Neuronal stem cell (in vitro differentiated cells): ENCODE measurements around the gene MYH9.

Experiments used
- DNase-seq: peaks from one replicate; pipeline ENCODE4 v3.0.0-alpha.2; 2013; ENCODE audit warnings: low spot score
- H2AFZ ChIP-seq: one replicate; pipeline ENCODE4 v1.6.1; 2013; ENCODE audit warnings: mild to moderate bottlenecking, low read length, inconsistent platforms
- H2AK5ac ChIP-seq: 2 replicates; pipeline ENCODE4 v1.6.1; 2013; ENCODE audit warnings: low read depth, mild to moderate bottlenecking, inconsistent platforms, low read length, moderate library complexity, mixed read lengths
- H2BK120ac ChIP-seq: 2 replicates; pipeline ENCODE4 v1.6.1; 2013; ENCODE audit warnings: low read depth, mild to moderate bottlenecking, inconsistent platforms, low read length, moderate library complexity, mixed read lengths
- H2BK12ac ChIP-seq: one replicate; pipeline ENCODE4 v1.6.1; 2013; ENCODE audit warnings: low read length, inconsistent platforms
- H2BK15ac ChIP-seq: 2 replicates; pipeline ENCODE4 v1.6.1; 2013; ENCODE audit warnings: mild to moderate bottlenecking, low read length, inconsistent platforms, mixed read lengths
- H2BK5ac ChIP-seq: one replicate; pipeline ENCODE4 v1.6.1; 2013; ENCODE audit warnings: inconsistent platforms, mild to moderate bottlenecking, low read length, moderate library complexity
- H3K14ac ChIP-seq: one replicate; pipeline ENCODE4 v1.6.1; 2013; ENCODE audit warnings: low read length, inconsistent platforms
- H3K18ac ChIP-seq: 2 replicates; pipeline ENCODE4 v1.6.1; 2013; ENCODE audit warnings: low read length, inconsistent platforms
- H3K23ac ChIP-seq: 2 replicates; pipeline ENCODE4 v1.6.1; 2013; ENCODE audit warnings: low read depth, mild to moderate bottlenecking, mixed read lengths, low read length, inconsistent platforms; ENCODE audit not compliant: poor library complexity
- H3K27ac ChIP-seq: replicated peaks from 3 replicates; pipeline ENCODE4 v1.5.1; 2013; ENCODE audit warnings: low read length, inconsistent platforms
- H3K27me3 ChIP-seq, 3 experiments: 2 replicates each; pipeline ENCODE4 v1.6.1; 2013; ENCODE audit warnings: low read length in 3 of 3, mild to moderate bottlenecking in 2 of 3, inconsistent platforms in 1 of 3, low read depth in 1 of 3, mixed read lengths in 1 of 3, moderate library complexity in 1 of 3; ENCODE audit not compliant: control insufficient read depth in 3 of 3, insufficient read depth in 3 of 3
- H3K36me3 ChIP-seq, 2 donors: replicated peaks in 1 of 2; 2 replicates each; pipeline ENCODE4 v1.6.1; 2013; ENCODE audit warnings: low read length in 2 of 2; ENCODE audit not compliant: control insufficient read depth in 2 of 2, insufficient read depth in 2 of 2
- H3K4ac ChIP-seq: 2 replicates; pipeline ENCODE4 v1.6.1; 2013; ENCODE audit warnings: inconsistent platforms, mild to moderate bottlenecking, low read length, moderate library complexity
- H3K4me1 ChIP-seq, 2 donors: 1 replicate in 1 of 2; 2 replicates in 1 of 2; pipeline ENCODE4 v1.6.1; 2013; ENCODE audit warnings: low read length in 2 of 2, low read depth in 1 of 2; ENCODE audit not compliant: control insufficient read depth in 2 of 2, insufficient read depth in 1 of 2
- H3K4me2 ChIP-seq: one replicate; pipeline ENCODE4 v1.6.1; 2013; ENCODE audit warnings: mild to moderate bottlenecking, low read length, inconsistent platforms; ENCODE audit not compliant: insufficient read depth, poor library complexity, severe bottlenecking
- H3K4me3 ChIP-seq, 2 donors: 2 replicates each; pipeline ENCODE4 v1.5.1; 2013; ENCODE audit warnings: low read length in 2 of 2, mild to moderate bottlenecking in 2 of 2, inconsistent platforms in 1 of 2, moderate library complexity in 1 of 2
- H3K79me1 ChIP-seq: one replicate; pipeline ENCODE4 v1.6.1; 2013; ENCODE audit warnings: low read depth, mild to moderate bottlenecking, inconsistent platforms, low read length, moderate library complexity
- H3K9ac ChIP-seq: one replicate; pipeline ENCODE4 v1.6.1; 2013; ENCODE audit warnings: mild to moderate bottlenecking, low read depth, low read length, inconsistent platforms; ENCODE audit not compliant: poor library complexity
- H3K9me3 ChIP-seq, 2 donors: replicated peaks in 1 of 2; 2 replicates each; pipeline versions ENCODE3 to v1.6.1; 2013; ENCODE audit warnings: low read length in 2 of 2, mild to moderate bottlenecking in 2 of 2, inconsistent platforms in 1 of 2, low read depth in 1 of 2, mixed read lengths in 1 of 2, moderate library complexity in 1 of 2; ENCODE audit not compliant: control insufficient read depth in 2 of 2, insufficient read depth in 1 of 2
- H4K8ac ChIP-seq: one replicate; pipeline ENCODE4 v1.6.1; 2013; ENCODE audit warnings: low read depth, mild to moderate bottlenecking, inconsistent platforms, low read length, moderate library complexity
- H4K91ac ChIP-seq: one replicate; pipeline ENCODE4 v1.6.1; 2013; ENCODE audit warnings: low read length, low read depth, mild to moderate bottlenecking, inconsistent platforms; ENCODE audit not compliant: poor library complexity
- WGBS, 2 donors: extraction: QIAGEN DNeasy Blood & Tissue Kit; methylation state at CpG; one replicate each; pipeline ENCODE4 v1.1.7; 2013; ENCODE audit warnings: missing lambda C conversion rate in 2 of 2, mixed read lengths in 1 of 2; ENCODE audit not compliant: insufficient read length in 2 of 2, insufficient replicate concordance in 1 of 2; ENCODE audit errors: extremely low coverage in 2 of 2; 5-methylcytosine and 5-hydroxymethylcytosine counted together

MYH9 gene

GRCh38 chr22:36245805-36246356 lies 141.9 kb downstream of the MYH9 start:
- Histone ChIP-seq H3K79me1 (no peaks in the 10 kb centered on the region), H3K4me1 (peaks cover 0 to 2% of the 10 kb centered on the region in 2 donors), H3K4ac (no peak overlapping the region), H3K18ac (no peak overlapping the region), H3K4me2 (no peak overlapping the region), H4K91ac (no peak overlapping the region), H3K4me3 (no peak overlapping the region), H3K23ac (no peak overlapping the region), H3K9me3 (peaks cover 6 to 18% of the 10 kb centered on the region in 2 donors), H2BK120ac (no peak overlapping the region), H4K8ac (no peak overlapping the region), H3K27ac (no peak overlapping the region), H2BK12ac (no peak overlapping the region), H3K27me3 (no peaks in the 10 kb centered on the region), H2BK5ac (no peak overlapping the region), H3K9ac (no peak overlapping the region), H2AK5ac (no peak overlapping the region), H3K14ac (no peak overlapping the region), H2BK15ac (no peak overlapping the region), H2AFZ (no peak overlapping the region), H3K36me3 (no peaks in the 10 kb centered on the region)
- DNase-seq = no peak
- whole genome bisulfite sequencing, 2 donors = no CpG with 5 or more reads among the region's 4 CpGs

GRCh38 chr22:36244522-36245391 lies 143.0 kb downstream of the MYH9 start:
- no peak for DNase-seq
- Histone ChIP-seq H2BK15ac (no peak overlapping the region), H2AFZ (no peak overlapping the region), H3K14ac (no peak overlapping the region), H4K91ac (no peak overlapping the region), H3K9me3 (peaks cover 6 to 18% of the 10 kb centered on the region in 2 donors), H3K4ac (no peak overlapping the region), H2BK120ac (no peak overlapping the region), H3K27ac (no peak overlapping the region), H3K4me2 (no peak overlapping the region), H3K27me3 (no peaks in the 10 kb centered on the region), H3K18ac (no peak overlapping the region), H3K4me3 (no peak overlapping the region), H3K79me1 (no peaks in the 10 kb centered on the region), H4K8ac (no peak overlapping the region), H2BK12ac (no peak overlapping the region), H2AK5ac (no peak overlapping the region), H3K9ac (no peak overlapping the region), H3K4me1 (peaks cover 3 to 4% of the 10 kb centered on the region in 2 donors), H3K36me3 (no peaks in the 10 kb centered on the region), H3K23ac (no peak overlapping the region), H2BK5ac (no peak overlapping the region)
- no CpG with 5 or more reads among the region's 5 CpGs for WGBS, 2 donors

GRCh38 chr22:36243986-36244385 lies 143.8 kb downstream of the MYH9 start:
- Histone ChIP-seq H2AFZ (no peak overlapping the region), H3K23ac (no peak overlapping the region), H3K36me3 (no peaks in the 10 kb centered on the region), H2BK12ac (no peak overlapping the region), H4K8ac (no peak overlapping the region), H3K18ac (peak overlapping the region; percentile 29), H2AK5ac (no peak overlapping the region), H3K9me3 (peaks cover 6 to 13% of the 10 kb centered on the region in 2 donors), H4K91ac (no peak overlapping the region), H2BK120ac (no peak overlapping the region), H3K4me3 (no peak overlapping the region), H3K4ac (no peak overlapping the region), H3K4me2 (no peak overlapping the region), H3K27ac (no peak overlapping the region), H3K9ac (no peak overlapping the region), H2BK5ac (no peak overlapping the region), H3K4me1 (peaks cover 4 to 5% of the 10 kb centered on the region in 2 donors), H3K79me1 (no peaks in the 10 kb centered on the region), H3K27me3 (no peaks in the 10 kb centered on the region), H3K14ac (no peak overlapping the region), H2BK15ac (no peak overlapping the region)
- no peak for DNase-seq
- no CpG with 5 or more reads among the region's 5 CpGs for whole genome bisulfite sequencing, 2 donors

GRCh38 chr22:36239401-36240171 lies 148.2 kb downstream of the MYH9 start, which contains the start of gene APOL2:
TSS of gene APOL2 (minus strand) at chr22:36239527. CDS start at chr22:36233162, 6,365 bp downstream.
- Histone ChIP-seq H3K4me1 (peaks cover 10% of the 10 kb centered on the region in 2 donors), H3K23ac (no peak within 1 kb of the TSS), H3K27ac (no peak within 1 kb of the TSS), H4K8ac (no peak within 1 kb of the TSS), H2BK120ac (no peak within 1 kb of the TSS), H3K79me1 (no peaks in the 10 kb centered on the region), H2AFZ (peak within 1 kb of the TSS; percentile 95), H2BK15ac (no peak within 1 kb of the TSS), H3K9me3 (peaks cover 0 to 13% of the 10 kb centered on the region in 2 donors), H2BK5ac (no peak within 1 kb of the TSS), H3K18ac (peak within 1 kb of the TSS; percentile 45), H3K4me2 (peak within 1 kb of the TSS; percentile 58), H3K36me3 (peaks cover 0 to 13% of the 10 kb centered on the region in 2 donors), H3K9ac (no peak within 1 kb of the TSS), H4K91ac (no peak within 1 kb of the TSS), H3K27me3 (no peaks in the 10 kb centered on the region), H3K4me3 (peak within 1 kb of the TSS in 1 of 2 donors; percentile 83), H2AK5ac (no peak within 1 kb of the TSS), H2BK12ac (no peak within 1 kb of the TSS), H3K4ac (no peak within 1 kb of the TSS), H3K14ac (no peak within 1 kb of the TSS)
- peak; percentile 40 for DNase-seq
- no CpG with 5 or more reads among the region's 13 CpGs for WGBS, 2 donors
